ENCODE data around the gene PKHD1.
"Not testable (repeated sequence)": the region's sequence is repeated elsewhere in the genome, so short reads cannot be mapped to it uniquely, and the experiment has no call there.

The PKHD1 gene

GRCh38 chr6:51983564-51983963 is 103.8 kb downstream of the PKHD1 start:
- no peak for DNase-seq

GRCh38 chr6:51982695-51983094 is 104.7 kb downstream of the PKHD1 start:
- not testable (repeated sequence) for DNase-seq

GRCh38 chr6:51976374-51976773 is 111.0 kb downstream of the PKHD1 start:
- no peak for DNase-seq

- no peak for DNase-seq
Observed at GRCh38 chr6:51972659-51973058, 114.8 kb downstream of the PKHD1 start.

- DNase-seq = no peak
Observed at GRCh38 chr6:51968265-51968664, 119.1 kb downstream of the PKHD1 start.

GRCh38 chr6:51965222-51965801 is 122.1 kb downstream of the PKHD1 start:
- no peak for DNase-seq

GRCh38 chr6:51963980-51964379 is 123.4 kb downstream of the PKHD1 start:
- no peak for DNase-seq

- DNase-seq = no peak
Observed at GRCh38 chr6:51962354-51962753, 125.1 kb downstream of the PKHD1 start.

GRCh38 chr6:51960419-51960818 is 127.0 kb downstream of the PKHD1 start:
- no peak for DNase-seq

GRCh38 chr6:51959744-51960383 is 127.5 kb downstream of the PKHD1 start:
- DNase-seq = no peak

- no peak for DNase-seq
Observed at GRCh38 chr6:51954681-51955080, 132.7 kb downstream of the PKHD1 start.

GRCh38 chr6:51953246-51953645 is 134.2 kb downstream of the PKHD1 start:
- DNase-seq = no peak

- DNase-seq = no peak
Observed at GRCh38 chr6:51951924-51952323, 135.5 kb downstream of the PKHD1 start.

- no peak for DNase-seq
Observed at GRCh38 chr6:51949526-51949925, 137.9 kb downstream of the PKHD1 start.

GRCh38 chr6:51939695-51940094 is 147.7 kb downstream of the PKHD1 start:
- DNase-seq = not testable (repeated sequence)

GRCh38 chr6:51936531-51937290 is 150.7 kb downstream of the PKHD1 start:
- no peak for DNase-seq

- no peak for DNase-seq
Observed at GRCh38 chr6:51934098-51934497, 153.3 kb downstream of the PKHD1 start.

GRCh38 chr6:51932956-51933355 is 154.5 kb downstream of the PKHD1 start:
- DNase-seq = no peak

- DNase-seq = no peak
Observed at GRCh38 chr6:51930602-51931001, 156.8 kb downstream of the PKHD1 start.

- DNase-seq = no peak
Observed at GRCh38 chr6:51929934-51930574, 157.4 kb downstream of the PKHD1 start.

GRCh38 chr6:51928320-51928719 is 159.1 kb downstream of the PKHD1 start:
- no peak for DNase-seq

- DNase-seq = no peak
Observed at GRCh38 chr6:51927450-51927849, 160.0 kb downstream of the PKHD1 start.

- no peak for DNase-seq
Observed at GRCh38 chr6:51926125-51926524, 161.3 kb downstream of the PKHD1 start.

- not testable (repeated sequence) for DNase-seq
Observed at GRCh38 chr6:51922479-51922878, 164.9 kb downstream of the PKHD1 start.

Data from NCI-H2081 treated with DMSO at 0.1 percent for 48 hours (cell line).